IMR-90 (cell line): Measurements from ENCODE around the gene SSU72. TPM values are rescaled to one million over a fixed set of nuclear protein-coding genes. Genes with fewer than 3 reads are reported as not detected.
A peak's percentile ranks its signal among the peaks of the same experiment; 100 is the strongest.

Experiments used
- ATAC-seq: fragments of 200-7000 bp; cut with Tn5 transposase; 2 replicates; pipeline ENCODE4 v1.9.1; 2020; ENCODE audit warnings: low read depth, mild to moderate bottlenecking, moderate library complexity
- BruUV-seq: library from RNA; stranded (reverse); fragments of 400-500 nt; replicated peaks from 2 replicates; lab custom pipeline; 2021; lab: Mats Ljungman, UMichigan
- CTCF ChIA-PET: fragments of 300-600 bp; formaldehyde crosslinking; extraction: SDS; loops from one replicate; lab custom pipeline; 2021; ENCODE audit warnings: antibody characterized with exemption; lab: Yijun Ruan, JAX
- POLR2A ChIA-PET: fragments of 300-600 bp; sonication (Branson Sonifier 250); formaldehyde crosslinking; loops from one replicate; lab custom pipeline; 2022; ENCODE audit warnings: antibody characterized with exemption; ENCODE audit not compliant: unreplicated experiment; lab: Charles Lee
- DNase-seq: peaks from one replicate; pipeline ENCODE4 v3.0.0; 2013
- H2AFZ ChIP-seq: replicated peaks from 2 replicates; pipeline ENCODE3; 2013; ENCODE audit warnings: low read length, mild to moderate bottlenecking; ENCODE audit not compliant: poor library complexity
- H2AK5ac ChIP-seq: 2 replicates; pipeline ENCODE4 v1.6.1; 2013; ENCODE audit warnings: low read depth, low read length, inconsistent platforms
- H2AK9ac ChIP-seq: replicated peaks from 2 replicates; pipeline ENCODE3; 2013; ENCODE audit warnings: mild to moderate bottlenecking, low read depth, low read length, moderate library complexity; ENCODE audit not compliant: poor library complexity
- H2BK120ac ChIP-seq: 2 replicates; pipeline ENCODE4 v1.6.1; 2013; ENCODE audit warnings: low read depth, low read length, inconsistent platforms
- H2BK15ac ChIP-seq: 3 replicates; pipeline ENCODE4 v1.6.1; 2013; ENCODE audit warnings: low read depth, low read length, inconsistent platforms
- H2BK20ac ChIP-seq: 2 replicates; pipeline ENCODE4 v1.6.1; 2013; ENCODE audit warnings: low read depth, mild to moderate bottlenecking, inconsistent platforms, low read length, moderate library complexity
- H2BK5ac ChIP-seq: 2 replicates; pipeline ENCODE4 v1.6.1; 2013; ENCODE audit warnings: mild to moderate bottlenecking, low read depth, low read length, inconsistent platforms; ENCODE audit not compliant: poor library complexity, severe bottlenecking
- H3K14ac ChIP-seq: replicated peaks from 2 replicates; pipeline ENCODE4 v1.6.1; 2013; ENCODE audit warnings: low read depth, low read length, inconsistent platforms
- H3K18ac ChIP-seq: 2 replicates; pipeline ENCODE4 v1.6.1; 2013; ENCODE audit warnings: low read depth, low read length, control low read depth
- H3K23ac ChIP-seq: 2 replicates; pipeline ENCODE4 v1.6.1; 2013; ENCODE audit warnings: low read depth, low read length, inconsistent platforms
- H3K27ac ChIP-seq: 2 replicates; pipeline ENCODE4 v1.5.1; 2013; ENCODE audit warnings: mild to moderate bottlenecking, control low read depth, low read length; ENCODE audit not compliant: insufficient read depth
- H3K27me3 ChIP-seq: 2 replicates; pipeline ENCODE4 v1.6.1; 2013; ENCODE audit warnings: low read length; ENCODE audit not compliant: control insufficient read depth, insufficient read depth
- H3K36me3 ChIP-seq: 2 replicates; pipeline ENCODE4 v1.6.1; 2013; ENCODE audit warnings: low read length, mixed read lengths; ENCODE audit not compliant: control insufficient read depth, insufficient read depth
- H3K4ac ChIP-seq: 2 replicates; pipeline ENCODE4 v1.6.1; 2013; ENCODE audit warnings: low read depth, low read length, inconsistent platforms
- H3K4me1 ChIP-seq: 2 replicates; pipeline ENCODE4 v1.6.1; 2013; ENCODE audit warnings: low read length, mixed read lengths; ENCODE audit not compliant: control insufficient read depth, insufficient read depth
- H3K4me2 ChIP-seq: 2 replicates; pipeline ENCODE4 v1.6.1; 2013; ENCODE audit warnings: low read depth, mild to moderate bottlenecking, control low read depth, low read length, moderate library complexity
- H3K4me3 ChIP-seq: 2 replicates; pipeline ENCODE4 v1.5.1; 2013; ENCODE audit warnings: low read depth, mild to moderate bottlenecking, control low read depth, low read length, moderate library complexity; ENCODE audit not compliant: insufficient read depth
- H3K56ac ChIP-seq: 2 replicates; pipeline ENCODE4 v1.6.1; 2013; ENCODE audit warnings: low read length, inconsistent platforms; ENCODE audit not compliant: insufficient read depth; ENCODE audit errors: extremely low read depth
- H3K79me1 ChIP-seq, 2 experiments: 2 replicates each; pipeline ENCODE4 v1.6.1; 2013; ENCODE audit warnings: low read length in 2 of 2, inconsistent platforms in 1 of 2, low read depth in 1 of 2
- H3K9ac ChIP-seq: 2 replicates; pipeline ENCODE4 v1.6.1; 2013; ENCODE audit warnings: low read depth, low read length, control low read depth
- H3K9me1 ChIP-seq: 2 replicates; pipeline ENCODE4 v1.6.1; 2013; ENCODE audit warnings: low read length, inconsistent platforms; ENCODE audit not compliant: insufficient read depth
- H3K9me3 ChIP-seq: 2 replicates; pipeline ENCODE4 v1.6.1; 2013; ENCODE audit warnings: low read length; ENCODE audit not compliant: control insufficient read depth, insufficient read depth
- H4K20me1 ChIP-seq: 2 replicates; pipeline ENCODE4 v1.6.1; 2013; ENCODE audit warnings: low read length, inconsistent platforms; ENCODE audit not compliant: insufficient read depth
- H4K5ac ChIP-seq: 2 replicates; pipeline ENCODE4 v1.6.1; 2013; ENCODE audit warnings: mild to moderate bottlenecking, low read depth, low read length, control low read depth
- H4K8ac ChIP-seq, 2 experiments: 2 replicates each; pipeline ENCODE4 v1.6.1; 2013; ENCODE audit warnings: low read depth in 2 of 2, low read length in 2 of 2, control low read depth in 1 of 2, inconsistent platforms in 1 of 2
- H4K91ac ChIP-seq: 2 replicates; pipeline ENCODE4 v1.6.1; 2013; ENCODE audit warnings: low read depth, low read length, inconsistent platforms; ENCODE audit not compliant: insufficient read depth
- BHLHE40 ChIP-seq: fragments of 150-350 bp; IDR thresholded peaks from 2 replicates; pipeline ENCODE4 v1.6.1; 2016; ENCODE audit warnings: mild to moderate bottlenecking, low read depth, low read length
- CEBPB ChIP-seq: IDR thresholded peaks from 2 replicates; pipeline ENCODE4 v1.6.1; 2012; ENCODE audit warnings: low read depth, low read length, improper control_type of control experiment
- CHD1 ChIP-seq: IDR thresholded peaks from 2 replicates; pipeline ENCODE4 v1.6.1; 2012; ENCODE audit warnings: low read depth, low read length, improper control_type of control experiment
- CTCF ChIP-seq: conservative IDR thresholded peaks from 2 replicates; pipeline ENCODE4 v1.5.1; 2012; ENCODE audit warnings: mild to moderate bottlenecking, low read depth, low read length, improper control_type of control experiment
- MAZ ChIP-seq: IDR thresholded peaks from 2 replicates; pipeline ENCODE4 v1.6.1; 2012; ENCODE audit warnings: low read depth, mild to moderate bottlenecking, low read length, improper control_type of control experiment, moderate library complexity, borderline replicate concordance
- MXI1 ChIP-seq: IDR thresholded peaks from 2 replicates; pipeline ENCODE4 v1.6.1; 2012; ENCODE audit warnings: low read depth, mild to moderate bottlenecking, low read length, moderate library complexity, borderline replicate concordance
- NFE2L2 ChIP-seq: fragments of 150-350 bp; IDR thresholded peaks from 2 replicates; pipeline ENCODE4 v1.6.1; 2016; ENCODE audit warnings: low read depth, mild to moderate bottlenecking, low read length
- RAD21 ChIP-seq: IDR thresholded peaks from 2 replicates; pipeline ENCODE4 v1.6.1; 2012; ENCODE audit warnings: low read length, improper control_type of control experiment
- RCOR1 ChIP-seq: IDR thresholded peaks from 2 replicates; pipeline ENCODE4 v1.6.1; 2012; ENCODE audit warnings: mild to moderate bottlenecking, low read length, improper control_type of control experiment; ENCODE audit not compliant: insufficient replicate concordance
- RFX5 ChIP-seq: IDR thresholded peaks from 2 replicates; pipeline ENCODE4 v1.8.0; 2012; ENCODE audit warnings: low read depth, mild to moderate bottlenecking, low read length, moderate library complexity
- SMC3 ChIP-seq: fragments of 150-350 bp; IDR thresholded peaks from 2 replicates; pipeline ENCODE4 v1.6.1; 2016; ENCODE audit warnings: low read depth, mild to moderate bottlenecking, antibody characterized with exemption, low read length, moderate library complexity
- USF2 ChIP-seq: fragments of 150-350 bp; IDR thresholded peaks from 2 replicates; pipeline ENCODE4 v1.6.1; 2017; ENCODE audit warnings: mild to moderate bottlenecking, antibody characterized with exemption, low read length, low read depth
- WGBS, 2 experiments: methylation state at CpG; one replicate each; pipeline versions ENCODE4 v1.1.5 to v1.1.7; 2013; ENCODE audit warnings: missing lambda C conversion rate in 2 of 2; ENCODE audit not compliant: insufficient read length in 1 of 2; ENCODE audit errors: extremely low coverage in 2 of 2; 5-methylcytosine and 5-hydroxymethylcytosine counted together
- dilution Hi-C: fragments of 300-500 bp; cut with HindIII; formaldehyde crosslinking; loops from one replicate; pipeline ENCODE4 v1.14.3; 2018; ENCODE audit warnings: low sequenced_read_pairs; ENCODE audit not compliant: unreplicated experiment
- in situ Hi-C: fragments of 300-500 bp; cut with MboI; formaldehyde crosslinking; loops from 3 replicates; pipeline ENCODE4 v1.14.3; 2019; ENCODE audit warnings: low sequenced_read_pairs, inconsistent platforms, mixed read lengths
- intact Hi-C: fragments of 100-400 bp; cut with micrococcal nuclease; formaldehyde crosslinking; loops from 2 replicates; pipeline ENCODE4 v1.10.0; 2022
- polyA plus RNA-seq, 3 experiments: library from polyadenylated mRNA; depleted of rRNA; stranded (reverse); fragments of >200 nt; gene quantifications; 2 replicates each; pipeline ENCODE4 v1.2.3, GENCODE V29; 2012; ENCODE audit warnings: low replicate concordance in 1 of 3
- total RNA-seq: library from RNA; depleted of rRNA; stranded (reverse); fragments of >200 nt; gene quantifications from 2 replicates; pipeline ENCODE4 v1.2.3, GENCODE V29; 2012

The SSU72 gene
- total and polyA plus RNA-seq, 2 of the 4 experiments (the other 2 are of a cell fraction) = 33.7 to 88.4 TPM

- peak; percentile 95 for DNase-seq
- peak within 1 kb of the TSS; percentile 79 to 99 for H4K8ac ChIP-seq
- dilution Hi-C loops = no loop called here
- peak within 1 kb of the TSS; percentile 98 for H4K91ac ChIP-seq
- H3K27ac ChIP-seq = peak within 1 kb of the TSS; percentile 100
- H3K9me1 ChIP-seq = peaks cover 11% of the 10 kb centered on the region; the same call in 1 of the 2 replicates
- 0 out of 3 replicates have a peak within 1 kb of the TSS, but pooled peaks have one; percentile 28 for H2BK15ac ChIP-seq
- BruUV-seq = no TSS peak
- H2BK20ac ChIP-seq = no peak within 1 kb of the TSS
- H3K9ac ChIP-seq = peak within 1 kb of the TSS; percentile 100
- H2AK5ac ChIP-seq = peak within 1 kb of the TSS; percentile 96
- peak; percentile 90 for ATAC-seq
- H3K14ac ChIP-seq = peak within 1 kb of the TSS; percentile 97
- H3K9me3 ChIP-seq = no peaks in the 10 kb centered on the region
- peak within 1 kb of the TSS; percentile 98 for H4K5ac ChIP-seq
- peak within 1 kb of the TSS; percentile 85 for H3K4me2 ChIP-seq
- peak within 1 kb of the TSS; percentile 86 for H3K56ac ChIP-seq
- H2BK120ac ChIP-seq = peak within 1 kb of the TSS; percentile 58; the same call in 1 of the 2 replicates
- H2AFZ ChIP-seq = peak within 1 kb of the TSS; percentile 95
- H3K27me3 ChIP-seq = no peaks in the 10 kb centered on the region
- peak within 1 kb of the TSS; percentile 98 for H3K4ac ChIP-seq
- peaks cover 16 to 54% of the 10 kb centered on the region in 2 experiments; a peak in 3 of 4 replicates for H3K79me1 ChIP-seq
- H2BK5ac ChIP-seq = peak within 1 kb of the TSS; percentile 99
- WGBS, 2 experiments = 1% methylated on average over 83 of the region's 107 CpGs; no CpG with 5 or more reads in 1 of the 2 experiments
- H4K20me1 ChIP-seq = peaks cover 41% of the 10 kb centered on the region
- intact Hi-C loops = loop anchor here (2.0 kb wide), 1 partner anchor 43 kb away; the partner anchor contains the start of gene CDK11B
- H3K23ac ChIP-seq = peak within 1 kb of the TSS; percentile 95
- peak within 1 kb of the TSS; percentile 94 for H3K4me3 ChIP-seq
- peak within 1 kb of the TSS; percentile 100 for H2AK9ac ChIP-seq
- in situ Hi-C loops = no loop called here
- peaks cover 7% of the 10 kb centered on the region for H3K4me1 ChIP-seq
- H3K36me3 ChIP-seq = peaks cover 10% of the 10 kb centered on the region; the same call in 1 of the 2 replicates
- POLR2A ChIA-PET = interaction anchor here (0.6 kb wide), 1 partner anchor 26 kb away, joined by 3 read pairs; no protein-coding TSS in a partner anchor
- CTCF ChIA-PET = no interaction called here
- H3K18ac ChIP-seq = peak within 1 kb of the TSS; percentile 92
- peak; percentile 81; the same call in 1 of the 2 replicates for TF ChIP-seq MAZ
- TF ChIP-seq NFE2L2 = no peak
- peak; percentile 22 for TF ChIP-seq BHLHE40
- peak; percentile 93; the same call in 1 of the 2 replicates for TF ChIP-seq CHD1
- TF ChIP-seq RAD21 = no peak
- TF ChIP-seq USF2 = peak; percentile 57; the same call in 1 of the 2 replicates
- TF ChIP-seq RFX5 = peak; percentile 87
- no peak; the same call in 1 of the 2 replicates for TF ChIP-seq MXI1
- TF ChIP-seq CTCF = no peak
- no peak for TF ChIP-seq SMC3
- no peak for TF ChIP-seq CEBPB
- no peak for TF ChIP-seq RCOR1
Observed at GRCh38 chr1:1615256-1616044, 40.8 kb upstream of the SSU72 start, which contains the start of gene MIB2. Gene MIB2, plus strand, starts transcription at chr1:1615500. Its CDS starts 7,953 bp downstream, at chr1:1623453.
